IMR-90 (cell line): ENCODE results near the gene ARHGAP35. TPM values are rescaled to one million over a fixed set of nuclear protein-coding genes. Genes with fewer than 3 reads are reported as not detected.

Source experiments
- ATAC-seq: fragments of 200-7000 bp; cut with Tn5 transposase; 2 replicates; pipeline ENCODE4 v1.9.1; 2020; ENCODE audit warnings: low read depth, mild to moderate bottlenecking, moderate library complexity
- BruUV-seq: library from RNA; stranded (reverse); fragments of 400-500 nt; replicated peaks from 2 replicates; lab custom pipeline; 2021; lab: Mats Ljungman, UMichigan
- CTCF ChIA-PET: fragments of 300-600 bp; formaldehyde crosslinking; extraction: SDS; loops from one replicate; lab custom pipeline; 2021; ENCODE audit warnings: antibody characterized with exemption; lab: Yijun Ruan, JAX
- POLR2A ChIA-PET: fragments of 300-600 bp; sonication (Branson Sonifier 250); formaldehyde crosslinking; loops from one replicate; lab custom pipeline; 2022; ENCODE audit warnings: antibody characterized with exemption; ENCODE audit not compliant: unreplicated experiment; lab: Charles Lee
- DNase-seq: peaks from one replicate; pipeline ENCODE4 v3.0.0; 2013
- H2AFZ ChIP-seq: replicated peaks from 2 replicates; pipeline ENCODE3; 2013; ENCODE audit warnings: low read length, mild to moderate bottlenecking; ENCODE audit not compliant: poor library complexity
- H2AK5ac ChIP-seq: 2 replicates; pipeline ENCODE4 v1.6.1; 2013; ENCODE audit warnings: low read depth, low read length, inconsistent platforms
- H2AK9ac ChIP-seq: replicated peaks from 2 replicates; pipeline ENCODE3; 2013; ENCODE audit warnings: mild to moderate bottlenecking, low read depth, low read length, moderate library complexity; ENCODE audit not compliant: poor library complexity
- H2BK120ac ChIP-seq: 2 replicates; pipeline ENCODE4 v1.6.1; 2013; ENCODE audit warnings: low read depth, low read length, inconsistent platforms
- H2BK15ac ChIP-seq: 3 replicates; pipeline ENCODE4 v1.6.1; 2013; ENCODE audit warnings: low read depth, low read length, inconsistent platforms
- H2BK20ac ChIP-seq: 2 replicates; pipeline ENCODE4 v1.6.1; 2013; ENCODE audit warnings: low read depth, mild to moderate bottlenecking, inconsistent platforms, low read length, moderate library complexity
- H2BK5ac ChIP-seq: 2 replicates; pipeline ENCODE4 v1.6.1; 2013; ENCODE audit warnings: mild to moderate bottlenecking, low read depth, low read length, inconsistent platforms; ENCODE audit not compliant: poor library complexity, severe bottlenecking
- H3K14ac ChIP-seq: replicated peaks from 2 replicates; pipeline ENCODE4 v1.6.1; 2013; ENCODE audit warnings: low read depth, low read length, inconsistent platforms
- H3K18ac ChIP-seq: 2 replicates; pipeline ENCODE4 v1.6.1; 2013; ENCODE audit warnings: low read depth, low read length, control low read depth
- H3K23ac ChIP-seq: 2 replicates; pipeline ENCODE4 v1.6.1; 2013; ENCODE audit warnings: low read depth, low read length, inconsistent platforms
- H3K27ac ChIP-seq: 2 replicates; pipeline ENCODE4 v1.5.1; 2013; ENCODE audit warnings: mild to moderate bottlenecking, control low read depth, low read length; ENCODE audit not compliant: insufficient read depth
- H3K27me3 ChIP-seq: 2 replicates; pipeline ENCODE4 v1.6.1; 2013; ENCODE audit warnings: low read length; ENCODE audit not compliant: control insufficient read depth, insufficient read depth
- H3K36me3 ChIP-seq: 2 replicates; pipeline ENCODE4 v1.6.1; 2013; ENCODE audit warnings: low read length, mixed read lengths; ENCODE audit not compliant: control insufficient read depth, insufficient read depth
- H3K4ac ChIP-seq: 2 replicates; pipeline ENCODE4 v1.6.1; 2013; ENCODE audit warnings: low read depth, low read length, inconsistent platforms
- H3K4me1 ChIP-seq: 2 replicates; pipeline ENCODE4 v1.6.1; 2013; ENCODE audit warnings: low read length, mixed read lengths; ENCODE audit not compliant: control insufficient read depth, insufficient read depth
- H3K4me2 ChIP-seq: 2 replicates; pipeline ENCODE4 v1.6.1; 2013; ENCODE audit warnings: low read depth, mild to moderate bottlenecking, control low read depth, low read length, moderate library complexity
- H3K4me3 ChIP-seq: 2 replicates; pipeline ENCODE4 v1.5.1; 2013; ENCODE audit warnings: low read depth, mild to moderate bottlenecking, control low read depth, low read length, moderate library complexity; ENCODE audit not compliant: insufficient read depth
- H3K56ac ChIP-seq: 2 replicates; pipeline ENCODE4 v1.6.1; 2013; ENCODE audit warnings: low read length, inconsistent platforms; ENCODE audit not compliant: insufficient read depth; ENCODE audit errors: extremely low read depth
- H3K79me1 ChIP-seq, 2 experiments: 2 replicates each; pipeline ENCODE4 v1.6.1; 2013; ENCODE audit warnings: low read length in 2 of 2, inconsistent platforms in 1 of 2, low read depth in 1 of 2
- H3K9ac ChIP-seq: 2 replicates; pipeline ENCODE4 v1.6.1; 2013; ENCODE audit warnings: low read depth, low read length, control low read depth
- H3K9me1 ChIP-seq: 2 replicates; pipeline ENCODE4 v1.6.1; 2013; ENCODE audit warnings: low read length, inconsistent platforms; ENCODE audit not compliant: insufficient read depth
- H3K9me3 ChIP-seq: 2 replicates; pipeline ENCODE4 v1.6.1; 2013; ENCODE audit warnings: low read length; ENCODE audit not compliant: control insufficient read depth, insufficient read depth
- H4K20me1 ChIP-seq: 2 replicates; pipeline ENCODE4 v1.6.1; 2013; ENCODE audit warnings: low read length, inconsistent platforms; ENCODE audit not compliant: insufficient read depth
- H4K5ac ChIP-seq: 2 replicates; pipeline ENCODE4 v1.6.1; 2013; ENCODE audit warnings: mild to moderate bottlenecking, low read depth, low read length, control low read depth
- H4K8ac ChIP-seq, 2 experiments: 2 replicates each; pipeline ENCODE4 v1.6.1; 2013; ENCODE audit warnings: low read depth in 2 of 2, low read length in 2 of 2, control low read depth in 1 of 2, inconsistent platforms in 1 of 2
- H4K91ac ChIP-seq: 2 replicates; pipeline ENCODE4 v1.6.1; 2013; ENCODE audit warnings: low read depth, low read length, inconsistent platforms; ENCODE audit not compliant: insufficient read depth
- FOS ChIP-seq: fragments of 150-350 bp; IDR thresholded peaks from 2 replicates; pipeline ENCODE4 v1.6.1; 2016; ENCODE audit warnings: low read depth, low read length
- SMC3 ChIP-seq: fragments of 150-350 bp; IDR thresholded peaks from 2 replicates; pipeline ENCODE4 v1.6.1; 2016; ENCODE audit warnings: low read depth, mild to moderate bottlenecking, antibody characterized with exemption, low read length, moderate library complexity
- WGBS, 2 experiments: methylation state at CpG; one replicate each; pipeline versions ENCODE4 v1.1.5 to v1.1.7; 2013; ENCODE audit warnings: missing lambda C conversion rate in 2 of 2; ENCODE audit not compliant: insufficient read length in 1 of 2; ENCODE audit errors: extremely low coverage in 2 of 2; 5-methylcytosine and 5-hydroxymethylcytosine counted together
- dilution Hi-C: fragments of 300-500 bp; cut with HindIII; formaldehyde crosslinking; loops from one replicate; pipeline ENCODE4 v1.14.3; 2018; ENCODE audit warnings: low sequenced_read_pairs; ENCODE audit not compliant: unreplicated experiment
- in situ Hi-C: fragments of 300-500 bp; cut with MboI; formaldehyde crosslinking; loops from 3 replicates; pipeline ENCODE4 v1.14.3; 2019; ENCODE audit warnings: low sequenced_read_pairs, inconsistent platforms, mixed read lengths
- intact Hi-C: fragments of 100-400 bp; cut with micrococcal nuclease; formaldehyde crosslinking; loops from 2 replicates; pipeline ENCODE4 v1.10.0; 2022
- polyA plus RNA-seq, 3 experiments: library from polyadenylated mRNA; depleted of rRNA; stranded (reverse); fragments of >200 nt; gene quantifications; 2 replicates each; pipeline ENCODE4 v1.2.3, GENCODE V29; 2012; ENCODE audit warnings: low replicate concordance in 1 of 3
- total RNA-seq: library from RNA; depleted of rRNA; stranded (reverse); fragments of >200 nt; gene quantifications from 2 replicates; pipeline ENCODE4 v1.2.3, GENCODE V29; 2012
- TF ChIP-seq, protein P1 (sequence below): conservative IDR thresholded peaks from 2 replicates; pipeline ENCODE4 v1.5.1; 2012; ENCODE audit warnings: mild to moderate bottlenecking, low read depth, low read length, improper control_type of control experiment

ARHGAP35 gene
- total and polyA plus RNA-seq, 2 of the 4 experiments (the other 2 are of a cell fraction), result 16.4 to 29.0 TPM

DNA sequence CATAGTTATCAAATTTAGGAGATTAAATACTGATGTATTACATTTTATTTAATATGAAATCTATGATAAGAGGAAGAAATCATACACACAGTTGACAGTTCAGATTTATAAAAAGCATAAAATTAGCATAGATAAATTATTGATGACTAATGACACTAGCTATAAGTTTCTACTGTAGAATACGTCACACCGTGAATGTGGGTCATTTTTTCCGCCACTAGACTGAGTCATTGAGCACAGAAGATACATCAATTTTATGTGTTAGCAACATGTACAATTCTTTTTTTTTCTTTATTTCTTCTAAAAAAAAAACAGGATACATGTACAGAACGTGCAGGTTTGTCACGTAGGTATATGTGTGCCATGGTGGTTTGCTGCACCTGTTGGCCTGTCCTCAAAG is 32.3 kb upstream of the ARHGAP35 start:
- Histone ChIP-seq H3K36me3 (no peaks in the 10 kb centered on the region), H2AK9ac (no peak overlapping the region), H2BK15ac (no peak overlapping the region), H3K4me1 (peaks cover 3% of the 10 kb centered on the region; the same call in 1 of the 2 replicates), H3K23ac (no peak overlapping the region), H3K27me3 (no peaks in the 10 kb centered on the region), H4K91ac (no peak overlapping the region), H3K14ac (no peak overlapping the region), H3K56ac (no peak overlapping the region), H4K8ac (no peak overlapping the region), H3K9me3 (no peaks in the 10 kb centered on the region), H3K9ac (no peak overlapping the region), H3K4me2 (no peak overlapping the region), H3K79me1 (no peaks in the 10 kb centered on the region), H3K18ac (no peak overlapping the region), H4K5ac (no peak overlapping the region), H2BK20ac (no peak overlapping the region), H3K9me1 (peaks cover 5% of the 10 kb centered on the region; the same call in 1 of the 2 replicates), H3K27ac (no peak overlapping the region), H3K4ac (peak overlapping the region; percentile 16; the same call in 1 of the 2 replicates), H4K20me1 (no peaks in the 10 kb centered on the region), H3K4me3 (no peak overlapping the region), H2AFZ (no peak overlapping the region), H2BK120ac (peak overlapping the region; percentile 16; the same call in 1 of the 2 replicates), H2AK5ac (peak overlapping the region; percentile 69), H2BK5ac (peak overlapping the region; percentile 7)
- no peak for ATAC-seq
- POLR2A ChIA-PET, result no interaction called here
- CTCF ChIA-PET, result interaction anchor here (1.1 to 1.6 kb wide), 2 partner anchors 12 to 59 kb away, joined by 3 read pairs; no protein-coding TSS in a partner anchor
- no TSS peak for BruUV-seq
- TF ChIP-seq, protein P1, sequence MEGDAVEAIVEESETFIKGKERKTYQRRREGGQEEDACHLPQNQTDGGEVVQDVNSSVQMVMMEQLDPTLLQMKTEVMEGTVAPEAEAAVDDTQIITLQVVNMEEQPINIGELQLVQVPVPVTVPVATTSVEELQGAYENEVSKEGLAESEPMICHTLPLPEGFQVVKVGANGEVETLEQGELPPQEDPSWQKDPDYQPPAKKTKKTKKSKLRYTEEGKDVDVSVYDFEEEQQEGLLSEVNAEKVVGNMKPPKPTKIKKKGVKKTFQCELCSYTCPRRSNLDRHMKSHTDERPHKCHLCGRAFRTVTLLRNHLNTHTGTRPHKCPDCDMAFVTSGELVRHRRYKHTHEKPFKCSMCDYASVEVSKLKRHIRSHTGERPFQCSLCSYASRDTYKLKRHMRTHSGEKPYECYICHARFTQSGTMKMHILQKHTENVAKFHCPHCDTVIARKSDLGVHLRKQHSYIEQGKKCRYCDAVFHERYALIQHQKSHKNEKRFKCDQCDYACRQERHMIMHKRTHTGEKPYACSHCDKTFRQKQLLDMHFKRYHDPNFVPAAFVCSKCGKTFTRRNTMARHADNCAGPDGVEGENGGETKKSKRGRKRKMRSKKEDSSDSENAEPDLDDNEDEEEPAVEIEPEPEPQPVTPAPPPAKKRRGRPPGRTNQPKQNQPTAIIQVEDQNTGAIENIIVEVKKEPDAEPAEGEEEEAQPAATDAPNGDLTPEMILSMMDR, result no peak
- TF ChIP-seq FOS (peak; percentile 42; the same call in 1 of the 2 replicates), SMC3 (no peak)
- dilution Hi-C loops, result no loop called here
- intact Hi-C loops, result no loop called here
- in situ Hi-C loops, result no loop called here
- no CpG with 5 or more reads among the region's 5 CpGs for WGBS, 2 experiments
- DNase-seq, result peak; percentile 75
